Left kidney (tissue), 2 donors: ENCODE results near the gene GDI1. TPM values are rescaled to one million over a fixed set of nuclear protein-coding genes. Genes with fewer than 3 reads are reported as not detected.

ENCODE experiments used
- DNase-seq: peaks from one replicate; pipeline ENCODE4 v3.0.0-alpha.2; 2013
- polyA plus RNA-seq: library from polyadenylated mRNA; unstranded; fragments of 120-200 nt; gene quantifications from one replicate; pipeline ENCODE4 v1.2.1, GENCODE V29; 2013; ENCODE audit not compliant: insufficient read length

GDI1 gene
- polyA plus RNA-seq, 1 donor = 126 TPM

- DNase-seq = no peak
These were observed 21.4 kb downstream of the GDI1 start, which contains the start of gene PLXNA3 for GRCh38 chrX:154458116-154458953. PLXNA3 (plus strand) TSS chrX:154458281; CDS start chrX:154460184, 1,903 bp downstream.

- DNase-seq = no peak
These were observed 22.2 kb downstream of the GDI1 start for GRCh38 chrX:154458954-154459778.

GRCh38 chrX:154459832-154460231 is 22.9 kb downstream of the GDI1 start:
- DNase-seq = no peak

- DNase-seq = no peak
These were observed 23.4 kb downstream of the GDI1 start for GRCh38 chrX:154460326-154460725.

GRCh38 chrX:154462396-154462795 is 25.4 kb downstream of the GDI1 start:
- DNase-seq = no peak

GRCh38 chrX:154463611-154464220 is 26.8 kb downstream of the GDI1 start:
- DNase-seq = no peak

GRCh38 chrX:154464806-154465365 is 27.9 kb downstream of the GDI1 start:
- DNase-seq = no peak

- no peak for DNase-seq
These were observed 28.6 kb downstream of the GDI1 start for GRCh38 chrX:154465601-154466000.

GRCh38 chrX:154466036-154466435 is 29.1 kb downstream of the GDI1 start:
- no peak for DNase-seq

- DNase-seq = no peak
These were observed 30.0 kb downstream of the GDI1 start for GRCh38 chrX:154466907-154467306.

- no peak for DNase-seq
These were observed 30.6 kb downstream of the GDI1 start for GRCh38 chrX:154467556-154467955.

- no peak for DNase-seq
These were observed 31.3 kb downstream of the GDI1 start for GRCh38 chrX:154468217-154468616.

GRCh38 chrX:154469114-154469513 is 32.2 kb downstream of the GDI1 start:
- no peak for DNase-seq

- DNase-seq = no peak
These were observed 32.9 kb downstream of the GDI1 start for GRCh38 chrX:154469880-154470279.

GRCh38 chrX:154470434-154470833 is 33.5 kb downstream of the GDI1 start:
- no peak for DNase-seq

- no peak for DNase-seq
These were observed 34.1 kb downstream of the GDI1 start for GRCh38 chrX:154470914-154471568.

- DNase-seq = no peak
These were observed 35.1 kb downstream of the GDI1 start for GRCh38 chrX:154471839-154472684.

GRCh38 chrX:154472685-154473632 is 36.0 kb downstream of the GDI1 start:
- DNase-seq = no peak

- DNase-seq = no peak
These were observed 36.7 kb downstream of the GDI1 start for GRCh38 chrX:154473683-154474082.

- no peak for DNase-seq
These were observed 39.9 kb downstream of the GDI1 start for GRCh38 chrX:154476821-154477220.
